Stomach (tissue), 4 donors: ENCODE data around the gene MKNK2.

Source experiments
- CTCF ChIP-seq, 7 experiments: fragments of 450-650 bp in 4 of 7; fragments of 200-600 bp in 3 of 7; sonication (generic) in 3 of 7; IDR thresholded peaks; one replicate each; pipeline ENCODE4 v1.5.1; 2016 to 2019; ENCODE audit warnings: antibody characterized with exemption in 7 of 7, control low read depth in 2 of 7, mild to moderate bottlenecking in 1 of 7
- POLR2A ChIP-seq, 4 donors: fragments of 450-650 bp; IDR thresholded peaks; one replicate each; pipeline ENCODE4 v1.6.1; 2016; ENCODE audit warnings: antibody characterized with exemption in 4 of 4, control low read depth in 2 of 4, mild to moderate bottlenecking in 1 of 4, moderate library complexity in 1 of 4

GRCh38 chr19:2050991-2051772, at the start of gene MKNK2:
- TF ChIP-seq CTCF (IDR thresholded peaks at IDR 0.05): peak in 4 of 7 experiments; percentile 39 to 80 (median 62)
- peak in 1 of 4 donors; percentile 21 for TF ChIP-seq POLR2A (IDR thresholded peaks at IDR 0.05)
